Endothelial cell of umbilical vein (primary cell): ENCODE results near the gene TICRR. TPM values are rescaled to one million over a fixed set of nuclear protein-coding genes. Genes with fewer than 3 reads are reported as not detected.

Experiments
- BruUV-seq: library from RNA; stranded (reverse); fragments of 400-500 nt; replicated peaks from 2 replicates; lab custom pipeline; 2021; lab: Mats Ljungman, UMichigan
- CTCF ChIA-PET: fragments of 300-600, 350-600 bp; sonication (Branson Sonifier 250); formaldehyde crosslinking; loops from one replicate; lab custom pipeline; 2021; ENCODE audit warnings: antibody characterized with exemption, inconsistent platforms; lab: Charles Lee
- POLR2A ChIA-PET: fragments of 300-600, 350-600 bp; sonication (Branson Sonifier 250); formaldehyde crosslinking; loops from one replicate; lab custom pipeline; 2021; ENCODE audit warnings: antibody characterized with exemption, inconsistent platforms; lab: Charles Lee
- DNase-seq: peaks from one replicate; pipeline ENCODE4 v3.0.0-alpha.2; 2011; ENCODE audit warnings: low read depth, low spot score
- FAIRE-seq: peaks from 2 replicates; lab custom pipeline; 2011; peaks lifted over from hg19 to GRCh38; lab: Jason Lieb, UNC
- H2AFZ ChIP-seq: 2 replicates; pipeline ENCODE4 v1.6.0; 2012; ENCODE audit warnings: low read depth, low read length, control low read depth, inconsistent platforms
- H3K27ac ChIP-seq: 2 replicates; pipeline ENCODE4 v1.5.1; 2011; ENCODE audit warnings: low read depth, mild to moderate bottlenecking, control low read depth, low read length, moderate library complexity; ENCODE audit not compliant: insufficient read depth
- H3K27me3 ChIP-seq, 2 experiments: 2 replicates each; pipeline versions ENCODE4 v1.6.0 to v1.6.1; 2011; ENCODE audit warnings: low read length in 2 of 2, mixed read lengths in 1 of 2; ENCODE audit not compliant: control insufficient read depth in 2 of 2, insufficient read depth in 2 of 2
- H3K36me3 ChIP-seq, 2 experiments: 2 replicates in 1 of 2; 3 replicates in 1 of 2; pipeline ENCODE4 v1.5.1; 2011; ENCODE audit warnings: low read length in 2 of 2, mild to moderate bottlenecking in 1 of 2, moderate library complexity in 1 of 2; ENCODE audit not compliant: control insufficient read depth in 2 of 2, insufficient read depth in 2 of 2; ENCODE audit errors: extremely low read depth in 1 of 2
- H3K4me1 ChIP-seq: 3 replicates; pipeline ENCODE4 v1.5.1; 2011; ENCODE audit warnings: mild to moderate bottlenecking, low read length; ENCODE audit not compliant: control insufficient read depth, insufficient read depth; ENCODE audit errors: extremely low read depth
- H3K4me2 ChIP-seq: 2 replicates; pipeline ENCODE4 v1.6.1; 2011; ENCODE audit warnings: low read length, control low read depth, mixed read lengths; ENCODE audit not compliant: insufficient read depth
- H3K4me3 ChIP-seq, 3 experiments: fragments of 200-600 bp in 1 of 3; sonication (generic), shearing (Covaris generic) in 1 of 3; replicated peaks in 1 of 3; 2 replicates each; pipeline ENCODE4 v1.5.1; 2011 to 2016; ENCODE audit warnings: control low read depth in 3 of 3, low read length in 3 of 3, mild to moderate bottlenecking in 2 of 3, inconsistent platforms in 1 of 3, low read depth in 1 of 3, moderate library complexity in 1 of 3; ENCODE audit not compliant: insufficient read depth in 1 of 3
- H3K79me2 ChIP-seq: 2 replicates; pipeline ENCODE4 v1.6.0; 2012; ENCODE audit warnings: low read length, inconsistent platforms; ENCODE audit not compliant: control insufficient read depth, insufficient read depth
- H3K9ac ChIP-seq: replicated peaks from 2 replicates; pipeline ENCODE3; 2011; ENCODE audit warnings: low read length, control low read depth; ENCODE audit not compliant: insufficient read depth; ENCODE audit errors: extremely low read depth
- H3K9me1 ChIP-seq: replicated peaks from 3 replicates; pipeline ENCODE4 v1.6.0; 2011; ENCODE audit warnings: mild to moderate bottlenecking, low read length; ENCODE audit not compliant: control insufficient read depth, insufficient read depth; ENCODE audit errors: extremely low read depth
- H3K9me3 ChIP-seq: replicated peaks from 2 replicates; pipeline ENCODE4 v1.5.1; 2012; ENCODE audit warnings: low read length, inconsistent platforms; ENCODE audit not compliant: control insufficient read depth, insufficient read depth
- H4K20me1 ChIP-seq: replicated peaks from 2 replicates; pipeline ENCODE3; 2011; ENCODE audit warnings: mild to moderate bottlenecking, low read length; ENCODE audit not compliant: control insufficient read depth, insufficient read depth; ENCODE audit errors: extremely low read depth
- EZH2 ChIP-seq: IDR thresholded peaks from 2 replicates; pipeline ENCODE4 v1.6.1; 2012; ENCODE audit warnings: borderline replicate concordance, low read depth, mild to moderate bottlenecking, moderate library complexity, low read length, inconsistent platforms; ENCODE audit not compliant: severe bottlenecking
- FOS ChIP-seq: IDR thresholded peaks from 2 replicates; pipeline ENCODE4 v1.6.1; 2011; ENCODE audit warnings: mild to moderate bottlenecking, low read length, moderate library complexity, borderline replicate concordance; ENCODE audit not compliant: insufficient read depth
- GATA2 ChIP-seq: IDR thresholded peaks from 2 replicates; pipeline ENCODE4 v1.7.0; 2011; ENCODE audit warnings: low read depth, mild to moderate bottlenecking, moderate library complexity, mixed read lengths, low read length; ENCODE audit not compliant: insufficient read length, insufficient read depth
- JUN ChIP-seq: IDR thresholded peaks from 2 replicates; pipeline ENCODE4 v1.6.1; 2011; ENCODE audit warnings: borderline replicate concordance, low read depth; ENCODE audit not compliant: insufficient read length, insufficient read depth
- MAX ChIP-seq: IDR thresholded peaks from 2 replicates; pipeline ENCODE4 v1.6.1; 2011; ENCODE audit not compliant: insufficient read depth, insufficient read length
- MYC ChIP-seq: IDR thresholded peaks from one replicate; pipeline ENCODE4 v1.6.1; 2011; ENCODE audit warnings: mild to moderate bottlenecking, low read depth, low read length
- POLR2A ChIP-seq: IDR thresholded peaks from 2 replicates; pipeline ENCODE4 v1.6.1; 2012; ENCODE audit warnings: low read depth, mild to moderate bottlenecking, control low read depth, low read length
- POLR2AphosphoS5 ChIP-seq: IDR thresholded peaks from 2 replicates; pipeline ENCODE4 v1.6.1; 2012; ENCODE audit warnings: low read depth, mild to moderate bottlenecking, control low read depth, low read length, moderate library complexity; ENCODE audit not compliant: insufficient read depth
- dilution Hi-C: fragments of 300-500 bp; cut with MboI; formaldehyde crosslinking; loops from one replicate; pipeline ENCODE4 v1.15.0; 2019; ENCODE audit warnings: low sequenced_read_pairs; ENCODE audit not compliant: extremely low pct_ligation_motif_present
- intact Hi-C: fragments of 100-400 bp; cut with micrococcal nuclease; formaldehyde crosslinking; loops from one replicate; pipeline ENCODE4 v1.10.0; 2022
- polyA plus RNA-seq, 4 experiments: library from polyadenylated mRNA; depleted of rRNA in 3 of 4; stranded (reverse) in 3 of 4; unstranded in 1 of 4; fragments of >200 nt; gene quantifications; 2 replicates each; pipeline versions ENCODE4 v1.2.1 to v1.2.3, GENCODE V29; 2011 to 2012; ENCODE audit warnings: missing spikeins in 1 of 4
- total RNA-seq: library from RNA; stranded (reverse); gene quantifications from 2 replicates; pipeline ENCODE4 v1.2.3, GENCODE V29; 2021

Gene TICRR
- total and polyA plus RNA-seq, 2 donors (not counting 3 experiments of a cell fraction or from before 2014, with no cell fraction given), result 4.9 to 19.4 TPM

GRCh38 chr15:89664441-89665350 lies 89.4 kb downstream of the TICRR start:
- Histone ChIP-seq H2AFZ (peak overlapping the region; percentile 52), H3K27me3 (no peaks in the 10 kb centered on the region), H3K4me2 (peak overlapping the region; percentile 74), H3K4me1 (peaks cover 20% of the 10 kb centered on the region), H4K20me1 (no peaks in the 10 kb centered on the region), H3K9me3 (no peaks in the 10 kb centered on the region), H3K9me1 (no peaks in the 10 kb centered on the region), H3K79me2 (no peaks in the 10 kb centered on the region), H3K4me3 (peak overlapping the region in 1 of 3 experiments; percentile 30), H3K9ac (no peak overlapping the region), H3K27ac (no peak overlapping the region), H3K36me3 (no peaks in the 10 kb centered on the region)
- DNase-seq (no peak), FAIRE-seq (peak; percentile 76)
- no peak for TF ChIP-seq FOS
- TF ChIP-seq GATA2, result no peak
- TF ChIP-seq MAX, result no peak
- CTCF ChIA-PET, result interaction anchor here (1.4 to 4.6 kb wide), 3 partner anchors 10 to 248 kb away, joined by 3 to 55 read pairs (median 3); partner anchors contain the start of genes ARPIN and KIF7
- intact Hi-C loops, result no loop called here
- BruUV-seq, result no TSS peak
- dilution Hi-C loops, result no loop called here
- POLR2A ChIA-PET, result no interaction called here

GRCh38 chr15:89665449-89666181 lies 90.3 kb downstream of the TICRR start:
- no peak overlapping the region for H3K27ac ChIP-seq
- CTCF ChIA-PET, result interaction anchor here (1.4 to 4.6 kb wide), 3 partner anchors 11 to 247 kb away, joined by 3 to 55 read pairs (median 3); partner anchors contain the start of genes ARPIN and KIF7
- FAIRE-seq, result peak; percentile 76

More at GRCh38 chr15:89665449-89666181, 90.3 kb downstream of the TICRR start:
- no peaks in the 10 kb centered on the region for H3K9me3 ChIP-seq
- peak; percentile 36 for DNase-seq
- H3K27me3 ChIP-seq, result no peaks in the 10 kb centered on the region
- no peaks in the 10 kb centered on the region for H3K79me2 ChIP-seq
- no peaks in the 10 kb centered on the region for H4K20me1 ChIP-seq
- dilution Hi-C loops, result no loop called here
- H3K9me1 ChIP-seq, result no peaks in the 10 kb centered on the region
- intact Hi-C loops, result no loop called here
- BruUV-seq, result no TSS peak
- peak overlapping the region; percentile 92 for H2AFZ ChIP-seq
- H3K4me1 ChIP-seq, result peaks cover 20% of the 10 kb centered on the region
- peak overlapping the region; percentile 74 for H3K4me2 ChIP-seq
- POLR2A ChIA-PET, result no interaction called here
- H3K9ac ChIP-seq, result peak overlapping the region; percentile 54
- H3K4me3 ChIP-seq, result peak overlapping the region in 2 of 3 experiments; percentile 30 to 33
- H3K36me3 ChIP-seq, result no peaks in the 10 kb centered on the region
- TF ChIP-seq MYC, result no peak
- TF ChIP-seq POLR2A, result peak; percentile 66
- peak; percentile 16 for TF ChIP-seq FOS
- peak; percentile 70 for TF ChIP-seq POLR2AphosphoS5
- TF ChIP-seq MAX, result no peak
- no peak for TF ChIP-seq GATA2
- no peak for TF ChIP-seq EZH2
- TF ChIP-seq JUN, result no peak
